ENCODE measurements around the gene ZNF547.
A peak's percentile ranks its signal among the peaks of the same experiment; 100 is the strongest.

Gene ZNF547

DNA sequence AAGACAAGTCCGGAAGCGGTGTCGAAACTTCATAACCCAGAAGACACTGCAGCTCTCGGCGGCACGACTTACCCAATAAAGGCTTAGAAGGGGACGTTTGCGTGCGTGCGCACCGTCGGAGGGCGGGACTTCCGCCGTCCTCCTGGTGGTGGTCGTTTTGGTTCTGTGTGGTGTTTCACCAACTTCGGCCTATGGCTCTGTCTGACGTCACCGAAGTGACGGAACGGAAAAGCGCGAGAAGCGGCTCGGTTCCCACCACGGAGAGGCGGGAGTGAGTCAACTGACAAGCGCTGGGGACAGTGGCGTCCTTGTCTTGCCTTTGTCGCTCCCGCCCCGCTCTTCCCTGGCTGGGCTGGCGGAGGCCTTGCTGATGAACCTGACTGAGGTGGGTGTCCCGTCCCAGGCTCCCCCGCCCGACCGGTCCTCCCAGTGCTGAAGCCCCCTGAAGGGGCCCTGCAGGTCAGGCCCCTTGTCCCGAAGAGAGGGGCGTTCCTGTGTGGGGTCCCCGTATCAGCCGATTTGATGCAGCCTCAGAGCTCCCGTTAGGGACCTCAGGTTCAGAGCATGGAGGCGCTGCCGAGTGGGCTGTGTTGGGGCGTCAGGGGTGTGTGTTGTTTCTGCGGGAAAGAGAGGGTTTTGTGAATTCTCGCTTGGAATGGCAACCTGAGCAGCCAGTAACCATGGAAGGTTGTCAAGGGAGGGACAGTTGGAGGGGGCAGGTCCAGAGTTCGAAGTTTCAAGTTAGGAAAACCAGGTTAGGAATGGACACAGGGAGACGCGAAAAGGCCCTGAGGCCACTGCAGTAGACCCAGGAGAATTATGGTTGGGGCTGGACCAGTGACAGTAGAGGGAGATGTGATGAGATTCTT, 26.6 kb downstream of the ZNF547 start, which contains the start of gene ZNF548:
Gene ZNF548, plus strand, starts transcription at position 125 of the 869 bp plus-strand sequence. Its CDS starts 246 bp downstream, at position 371.
- Histone ChIP-seq H3K36me3 (peaks cover 10% of the 10 kb centered on the region), H3K27me3 (ENCODE audit: insufficient read depth, low read depth, severe bottlenecking) (no peaks in the 10 kb centered on the region), H3K4me3 (ENCODE audit: low read depth, low read length) (peak within 1 kb of the TSS; percentile 85), H3K27ac (peak within 1 kb of the TSS; percentile 77), H3K9me3 (ENCODE audit: severe bottlenecking) (no peaks in the 10 kb centered on the region)
- peak; percentile 98 for DNase-seq
- TF ChIP-seq, protein P1, sequence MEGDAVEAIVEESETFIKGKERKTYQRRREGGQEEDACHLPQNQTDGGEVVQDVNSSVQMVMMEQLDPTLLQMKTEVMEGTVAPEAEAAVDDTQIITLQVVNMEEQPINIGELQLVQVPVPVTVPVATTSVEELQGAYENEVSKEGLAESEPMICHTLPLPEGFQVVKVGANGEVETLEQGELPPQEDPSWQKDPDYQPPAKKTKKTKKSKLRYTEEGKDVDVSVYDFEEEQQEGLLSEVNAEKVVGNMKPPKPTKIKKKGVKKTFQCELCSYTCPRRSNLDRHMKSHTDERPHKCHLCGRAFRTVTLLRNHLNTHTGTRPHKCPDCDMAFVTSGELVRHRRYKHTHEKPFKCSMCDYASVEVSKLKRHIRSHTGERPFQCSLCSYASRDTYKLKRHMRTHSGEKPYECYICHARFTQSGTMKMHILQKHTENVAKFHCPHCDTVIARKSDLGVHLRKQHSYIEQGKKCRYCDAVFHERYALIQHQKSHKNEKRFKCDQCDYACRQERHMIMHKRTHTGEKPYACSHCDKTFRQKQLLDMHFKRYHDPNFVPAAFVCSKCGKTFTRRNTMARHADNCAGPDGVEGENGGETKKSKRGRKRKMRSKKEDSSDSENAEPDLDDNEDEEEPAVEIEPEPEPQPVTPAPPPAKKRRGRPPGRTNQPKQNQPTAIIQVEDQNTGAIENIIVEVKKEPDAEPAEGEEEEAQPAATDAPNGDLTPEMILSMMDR (IDR thresholded peaks at IDR 0.05; ENCODE audit: low read depth, low read length): peak; percentile 19; the same call in 1 of the 2 replicates

DNA sequence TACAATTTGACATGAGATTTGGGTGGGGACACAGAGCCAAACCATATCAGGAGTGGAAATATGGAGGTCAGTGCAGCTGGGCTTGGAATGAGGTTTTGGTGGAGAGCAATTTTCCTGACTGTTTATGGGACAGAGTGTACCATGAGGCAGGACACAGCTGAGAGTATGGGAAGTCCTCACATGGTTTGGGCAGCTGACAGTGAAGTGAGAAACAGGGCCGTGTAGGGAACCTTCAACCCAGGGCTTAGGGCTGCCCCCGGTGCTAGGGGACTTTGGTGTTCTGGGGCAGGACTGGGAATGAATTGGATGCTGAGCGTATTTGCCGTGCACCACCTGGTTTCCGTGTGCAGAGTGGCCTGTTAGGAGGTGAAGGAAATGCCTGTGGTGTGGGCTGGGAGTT, 32.4 kb downstream of the ZNF547 start:
- Histone ChIP-seq H3K36me3 (peaks cover 37% of the 10 kb centered on the region), H3K27me3 (ENCODE audit: insufficient read depth, low read depth, severe bottlenecking) (no peaks in the 10 kb centered on the region), H3K4me3 (ENCODE audit: low read depth, low read length) (no peak overlapping the region), H3K9me3 (ENCODE audit: severe bottlenecking) (no peaks in the 10 kb centered on the region), H3K27ac (no peak overlapping the region)
- no peak for DNase-seq
- TF ChIP-seq, protein P1 (IDR thresholded peaks at IDR 0.05; ENCODE audit: low read depth, low read length): no peak

DNA sequence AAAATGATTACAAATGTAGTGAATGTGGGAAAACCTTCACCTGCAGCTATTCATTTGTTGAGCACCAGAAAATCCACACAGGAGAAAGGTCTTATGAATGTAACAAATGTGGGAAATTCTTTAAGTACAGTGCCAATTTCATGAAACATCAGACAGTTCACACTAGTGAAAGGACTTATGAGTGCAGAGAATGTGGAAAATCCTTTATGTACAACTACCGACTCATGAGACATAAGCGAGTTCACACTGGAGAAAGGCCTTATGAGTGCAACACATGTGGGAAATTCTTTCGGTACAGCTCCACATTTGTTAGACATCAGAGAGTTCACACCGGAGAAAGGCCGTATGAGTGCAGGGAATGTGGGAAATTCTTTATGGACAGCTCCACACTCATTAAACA, 35.5 kb downstream of the ZNF547 start:
- Histone ChIP-seq H3K4me3 (ENCODE audit: low read depth, low read length) (no peak overlapping the region), H3K36me3 (peaks cover 35% of the 10 kb centered on the region), H3K9me3 (ENCODE audit: severe bottlenecking) (no peaks in the 10 kb centered on the region), H3K27ac (no peak overlapping the region), H3K27me3 (ENCODE audit: insufficient read depth, low read depth, severe bottlenecking) (no peaks in the 10 kb centered on the region)
- DNase-seq: no peak
- TF ChIP-seq, protein P1 (IDR thresholded peaks at IDR 0.05; ENCODE audit: low read depth, low read length): no peak

DNA sequence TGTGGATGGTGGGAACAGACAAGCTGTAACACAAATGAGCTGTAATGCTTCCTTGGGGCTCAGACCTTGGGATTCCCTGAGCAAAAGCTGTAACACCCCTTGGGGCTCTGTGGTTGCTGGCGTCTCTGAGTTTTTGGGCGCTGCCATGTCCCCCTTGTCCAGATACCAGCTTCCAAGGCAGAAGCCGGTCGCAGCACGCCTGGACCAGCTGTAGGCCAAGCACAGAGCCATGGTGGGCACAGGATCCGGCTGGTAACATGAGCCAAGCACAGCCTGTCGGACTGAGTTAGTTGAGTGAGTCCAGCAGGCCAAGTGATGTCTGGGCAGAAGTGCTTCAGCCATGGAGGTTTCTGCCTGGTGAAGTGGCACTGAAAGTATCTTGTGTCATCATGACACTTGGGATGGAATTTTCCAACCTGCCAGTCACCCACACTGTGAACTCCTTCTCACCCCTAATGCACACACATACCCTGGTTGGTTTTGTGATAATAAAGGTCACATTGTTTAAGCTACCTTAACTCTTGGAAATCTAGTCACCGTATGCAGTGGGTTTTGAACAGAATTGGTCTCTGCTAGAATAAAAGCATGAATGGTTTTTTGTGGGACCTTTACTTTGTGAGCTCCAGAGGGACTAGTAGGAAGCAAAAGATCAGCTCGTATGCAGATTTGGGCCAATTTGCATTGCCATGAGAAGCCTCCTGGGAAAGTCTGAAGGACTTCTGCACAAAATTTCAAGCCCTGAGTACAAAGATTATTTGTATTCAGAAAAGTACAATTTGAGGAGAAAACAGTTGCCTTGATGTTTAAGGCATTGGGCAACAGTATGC, 40.6 kb downstream of the ZNF547 start:
- H3K36me3 ChIP-seq: peaks cover 10% of the 10 kb centered on the region

DNA sequence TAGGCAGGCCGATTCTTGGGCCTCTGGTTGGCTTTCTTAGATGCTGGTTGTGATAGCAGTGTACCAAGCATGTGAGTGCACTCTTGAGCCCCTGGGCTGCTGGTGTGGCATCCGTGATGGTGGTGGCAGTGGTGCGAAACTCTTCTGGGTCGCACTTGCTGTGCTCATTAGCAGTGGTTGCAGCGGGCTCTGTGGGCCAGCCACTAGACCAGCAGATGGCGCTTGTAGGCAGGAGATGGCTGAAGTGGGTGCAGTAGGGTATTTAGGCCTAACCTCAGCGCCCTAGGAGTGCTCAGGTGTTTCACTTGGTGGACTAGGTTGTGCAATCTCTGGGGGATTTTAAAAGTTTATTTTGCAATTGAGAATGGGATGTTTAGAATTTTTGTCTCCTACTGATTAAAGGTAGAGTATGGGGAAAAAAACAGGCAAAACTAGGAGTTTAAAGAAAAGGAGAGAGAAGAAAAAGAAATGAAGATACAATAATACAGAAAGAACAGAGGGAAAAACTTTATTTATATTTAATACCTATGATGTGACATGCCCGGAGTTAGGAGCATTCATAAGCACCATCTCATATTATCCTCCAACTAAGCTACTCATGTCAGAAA, 43.3 kb downstream of the ZNF547 start:
- no peaks in the 10 kb centered on the region for H3K27me3 ChIP-seq (ENCODE audit: insufficient read depth, low read depth, severe bottlenecking)
- TF ChIP-seq, protein P1 (IDR thresholded peaks at IDR 0.05; ENCODE audit: low read depth, low read length): peak; percentile 84
- no peaks in the 10 kb centered on the region for H3K9me3 ChIP-seq (ENCODE audit: severe bottlenecking)
- DNase-seq: peak; percentile 80
- H3K4me3 ChIP-seq (ENCODE audit: low read depth, low read length): no peak overlapping the region
- H3K27ac ChIP-seq: no peak overlapping the region
- H3K36me3 ChIP-seq: no peaks in the 10 kb centered on the region; the same call in 1 of the 2 replicates

More for the DNA sequence above, 40.6 kb downstream of the ZNF547 start:
- no peak for DNase-seq
- Histone ChIP-seq H3K27me3 (ENCODE audit: insufficient read depth, low read depth, severe bottlenecking) (no peaks in the 10 kb centered on the region), H3K9me3 (ENCODE audit: severe bottlenecking) (no peaks in the 10 kb centered on the region), H3K27ac (no peak overlapping the region), H3K4me3 (ENCODE audit: low read depth, low read length) (no peak overlapping the region)
- TF ChIP-seq, protein P1 (IDR thresholded peaks at IDR 0.05; ENCODE audit: low read depth, low read length): no peak

All from WERI-Rb-1 (cell line).